Type B pancreatic cell (in vitro differentiated cells): Measurements from ENCODE around the gene IL31RA. TPM values are rescaled to one million over a fixed set of nuclear protein-coding genes. Genes with fewer than 3 reads are reported as not detected.
A peak's percentile ranks its signal among the peaks of the same experiment; 100 is the strongest.
"Not testable (repeated sequence)": the region's sequence is repeated elsewhere in the genome, so short reads cannot be mapped to it uniquely, and the experiment has no call there.

Source experiments
- DNase-seq: peaks from one replicate; pipeline ENCODE4 v3.0.0; 2021; ENCODE audit warnings: mixed read lengths; ENCODE audit not compliant: unreplicated experiment; ENCODE audit errors: extremely low spot score
- H3K27ac Mint-ChIP-seq: 2 replicates; pipeline ENCODE4 v1.8.0; 2021; ENCODE audit warnings: mild to moderate bottlenecking, mixed read lengths
- H3K27me3 Mint-ChIP-seq: 2 replicates; pipeline ENCODE4 v1.8.0; 2021; ENCODE audit warnings: mixed read lengths
- H3K36me3 Mint-ChIP-seq: 2 replicates; pipeline ENCODE4 v1.8.0; 2021; ENCODE audit warnings: mixed read lengths
- H3K4me1 Mint-ChIP-seq: one replicate; pipeline ENCODE4 v1.8.0; 2021; ENCODE audit warnings: mixed read lengths; ENCODE audit not compliant: unreplicated experiment
- H3K4me3 Mint-ChIP-seq: 2 replicates; pipeline ENCODE4 v1.8.0; 2021; ENCODE audit warnings: mild to moderate bottlenecking, mixed read lengths
- H3K9me3 Mint-ChIP-seq: 2 replicates; pipeline ENCODE4 v1.8.0; 2021; ENCODE audit warnings: mixed read lengths
- total RNA-seq: library from RNA; stranded (reverse); gene quantifications from 2 replicates; pipeline ENCODE4 v1.2.1, GENCODE V29; 2021; ENCODE audit warnings: low replicate concordance
- TF ChIP-seq, protein P1 (sequence below): fragments of 200-600 bp; sonication (generic); conservative IDR thresholded peaks from 2 replicates; pipeline ENCODE4 v1.5.0; 2021; ENCODE audit warnings: antibody characterized with exemption, mild to moderate bottlenecking

Gene IL31RA
- total RNA-seq, 1 donor from 2014 or later: not detected

DNA sequence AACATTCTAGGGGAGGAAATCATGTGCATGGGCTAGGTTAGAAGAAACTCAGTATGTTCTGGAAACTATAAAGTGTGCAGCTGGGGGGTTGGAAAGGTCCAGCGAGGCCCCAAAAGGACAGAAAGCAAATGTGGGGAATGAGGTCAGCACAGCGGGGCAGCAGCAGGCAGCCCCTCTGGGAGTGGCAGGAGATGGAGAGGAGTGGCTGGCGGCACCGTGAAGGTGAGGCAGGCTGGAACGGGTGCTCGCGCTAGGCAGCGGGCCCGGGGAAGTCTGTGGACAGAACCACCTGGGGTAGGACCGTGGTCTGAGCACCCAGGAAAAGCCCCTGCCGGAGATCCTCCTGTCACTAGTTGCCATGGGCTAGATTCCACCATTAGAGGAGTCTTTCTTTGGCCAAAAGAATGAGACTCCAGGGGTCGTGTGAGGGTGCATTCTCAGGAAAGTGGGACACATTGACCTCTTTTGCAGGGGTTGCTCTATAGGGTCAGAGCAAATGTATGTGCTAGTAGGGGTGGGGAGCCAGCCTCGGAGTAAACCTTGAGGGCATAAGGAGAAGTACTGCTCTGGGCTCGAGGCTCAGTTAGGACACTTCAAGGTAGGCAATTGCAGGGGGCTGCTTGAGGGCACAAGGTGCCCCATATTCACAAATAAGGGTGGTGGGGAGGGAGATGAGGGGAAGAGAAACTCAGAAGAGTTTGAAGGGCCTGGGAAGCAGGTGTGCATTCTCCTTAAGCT, 82.4 kb downstream of the IL31RA start:
- Mint-ChIP-seq H3K36me3 (no peaks in the 10 kb centered on the region), H3K4me1 (peaks cover 11% of the 10 kb centered on the region), H3K4me3 (no peak overlapping the region), H3K9me3 (no peaks in the 10 kb centered on the region), H3K27ac (peak overlapping the region; percentile 68), H3K27me3 (no peaks in the 10 kb centered on the region)
- no peak for DNase-seq
- TF ChIP-seq, protein P1, sequence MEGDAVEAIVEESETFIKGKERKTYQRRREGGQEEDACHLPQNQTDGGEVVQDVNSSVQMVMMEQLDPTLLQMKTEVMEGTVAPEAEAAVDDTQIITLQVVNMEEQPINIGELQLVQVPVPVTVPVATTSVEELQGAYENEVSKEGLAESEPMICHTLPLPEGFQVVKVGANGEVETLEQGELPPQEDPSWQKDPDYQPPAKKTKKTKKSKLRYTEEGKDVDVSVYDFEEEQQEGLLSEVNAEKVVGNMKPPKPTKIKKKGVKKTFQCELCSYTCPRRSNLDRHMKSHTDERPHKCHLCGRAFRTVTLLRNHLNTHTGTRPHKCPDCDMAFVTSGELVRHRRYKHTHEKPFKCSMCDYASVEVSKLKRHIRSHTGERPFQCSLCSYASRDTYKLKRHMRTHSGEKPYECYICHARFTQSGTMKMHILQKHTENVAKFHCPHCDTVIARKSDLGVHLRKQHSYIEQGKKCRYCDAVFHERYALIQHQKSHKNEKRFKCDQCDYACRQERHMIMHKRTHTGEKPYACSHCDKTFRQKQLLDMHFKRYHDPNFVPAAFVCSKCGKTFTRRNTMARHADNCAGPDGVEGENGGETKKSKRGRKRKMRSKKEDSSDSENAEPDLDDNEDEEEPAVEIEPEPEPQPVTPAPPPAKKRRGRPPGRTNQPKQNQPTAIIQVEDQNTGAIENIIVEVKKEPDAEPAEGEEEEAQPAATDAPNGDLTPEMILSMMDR: no peak

- Mint-ChIP-seq H3K4me1 (peaks cover 11% of the 10 kb centered on the region), H3K27ac (peak overlapping the region; percentile 61), H3K36me3 (no peaks in the 10 kb centered on the region), H3K4me3 (no peak overlapping the region), H3K27me3 (no peaks in the 10 kb centered on the region), H3K9me3 (no peaks in the 10 kb centered on the region)
- TF ChIP-seq, protein P1: no peak
- no peak for DNase-seq
Measured at GRCh38 chr5:55934115-55934613, 83.0 kb downstream of the IL31RA start.

GRCh38 chr5:55934720-55935119, 83.6 kb downstream of the IL31RA start:
- TF ChIP-seq, protein P1: no peak
- Mint-ChIP-seq H3K27ac (peak overlapping the region; percentile 61), H3K4me1 (peaks cover 11% of the 10 kb centered on the region)

DNA sequence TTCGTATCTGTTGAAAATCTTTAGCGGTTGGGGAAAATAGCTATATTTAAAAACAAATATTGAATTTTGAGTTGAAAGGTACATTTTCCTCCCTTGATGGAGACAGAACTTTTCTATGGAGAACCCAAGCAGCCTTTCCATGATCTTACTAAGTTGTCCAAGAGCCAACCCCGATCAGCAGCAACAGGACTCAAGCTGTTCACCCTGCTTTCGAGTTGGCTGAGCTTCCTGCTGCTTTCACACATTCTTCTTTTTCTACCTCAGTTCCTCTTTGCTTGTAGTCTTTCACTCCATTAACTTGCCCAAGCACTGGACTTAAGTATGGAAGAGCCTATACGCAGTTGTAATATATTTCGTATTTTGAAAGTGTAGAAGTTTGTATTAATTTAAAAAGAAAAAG, 84.2 kb downstream of the IL31RA start:
- Mint-ChIP-seq H3K36me3 (no peaks in the 10 kb centered on the region), H3K27me3 (no peaks in the 10 kb centered on the region), H3K4me3 (no peak overlapping the region), H3K4me1 (peaks cover 5% of the 10 kb centered on the region), H3K9me3 (no peaks in the 10 kb centered on the region), H3K27ac (no peak overlapping the region)
- no peak for DNase-seq
- TF ChIP-seq, protein P1: no peak

More at GRCh38 chr5:55934720-55935119, 83.6 kb downstream of the IL31RA start:
- no peak for DNase-seq
- Mint-ChIP-seq H3K9me3 (no peaks in the 10 kb centered on the region), H3K27me3 (no peaks in the 10 kb centered on the region), H3K36me3 (no peaks in the 10 kb centered on the region), H3K4me3 (no peak overlapping the region)

DNA sequence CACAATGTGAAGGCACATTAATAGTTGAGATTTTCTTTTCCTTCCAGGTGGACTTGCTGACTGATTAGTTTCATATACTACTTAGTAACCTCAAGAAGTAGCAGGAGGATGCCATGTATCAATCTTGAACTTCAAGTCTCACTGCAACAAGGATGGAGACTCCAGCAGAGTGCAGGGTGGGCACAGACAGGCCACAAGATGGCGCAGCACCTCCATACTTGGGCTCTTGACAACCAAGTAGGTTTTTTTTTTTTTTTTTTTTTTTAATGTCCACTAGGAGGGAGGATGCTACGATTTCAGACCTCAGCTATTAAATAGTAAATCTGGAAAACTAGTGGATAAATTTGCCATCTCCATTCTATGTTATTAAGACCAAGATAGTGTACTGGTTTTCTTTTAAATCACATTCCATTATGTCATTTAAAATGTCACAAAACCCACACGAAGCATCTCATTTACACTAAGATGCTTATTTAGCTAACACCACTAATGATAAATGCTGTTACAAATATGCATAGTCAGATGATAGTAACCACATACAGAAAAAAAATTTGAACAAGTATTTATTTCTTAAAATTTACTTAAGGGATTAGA, 85.0 kb downstream of the IL31RA start:
- Mint-ChIP-seq H3K36me3 (no peaks in the 10 kb centered on the region), H3K4me1 (peaks cover 5% of the 10 kb centered on the region), H3K9me3 (no peaks in the 10 kb centered on the region), H3K27me3 (no peaks in the 10 kb centered on the region), H3K4me3 (no peak overlapping the region), H3K27ac (no peak overlapping the region)
- DNase-seq: no peak
- TF ChIP-seq, protein P1: peak; percentile 95

- not testable (repeated sequence) for H3K27ac Mint-ChIP-seq, DNase-seq, H3K4me1 Mint-ChIP-seq, H3K9me3 Mint-ChIP-seq, H3K4me3 Mint-ChIP-seq, H3K27me3 Mint-ChIP-seq, H3K36me3 Mint-ChIP-seq
Measured at GRCh38 chr5:55937598-55937997, 86.4 kb downstream of the IL31RA start.

DNA sequence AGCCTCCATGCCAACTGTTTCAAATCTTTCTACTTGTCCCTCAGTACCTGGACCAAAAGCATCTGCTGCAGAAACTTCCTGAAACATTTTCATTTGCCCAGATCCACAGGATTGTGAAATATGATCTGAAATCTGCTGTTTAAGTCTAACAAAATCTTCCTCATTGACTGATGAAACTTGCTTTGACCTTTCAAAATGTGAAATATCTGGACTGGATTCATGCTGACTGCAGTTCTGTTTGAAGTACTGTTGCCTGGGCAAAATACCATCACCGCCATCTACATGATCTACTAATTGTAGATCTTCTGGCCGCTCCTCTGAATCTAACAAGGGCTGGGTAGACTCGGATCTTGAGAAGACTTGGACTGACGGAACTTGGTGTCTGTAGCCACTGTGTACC, 90.0 kb downstream of the IL31RA start:
- peaks cover 13% of the 10 kb centered on the region for H3K36me3 Mint-ChIP-seq
- not testable (repeated sequence) for H3K9me3 Mint-ChIP-seq

More for the DNA sequence above, 90.0 kb downstream of the IL31RA start:
- H3K27me3 Mint-ChIP-seq, H3K4me1 Mint-ChIP-seq, DNase-seq, H3K27ac Mint-ChIP-seq, H3K4me3 Mint-ChIP-seq: not testable (repeated sequence)
